GM19467 (cell line): ENCODE measurements around the gene NR6A1.
"Not testable (repeated sequence)": the region's sequence is repeated elsewhere in the genome, so short reads cannot be mapped to it uniquely, and the experiment has no call there.

ENCODE experiments used
- ATAC-seq: cut with Tn5 transposase; IDR thresholded peaks from one replicate; pipeline ENCODE4 v1.9.1; 2021; ENCODE audit warnings: mild to moderate bottlenecking, moderate library complexity; ENCODE audit not compliant: unreplicated experiment

NR6A1 gene

GRCh38 chr9:124761710-124762109 lies 9.4 kb downstream of the NR6A1 start:
- ATAC-seq = no peak

DNA sequence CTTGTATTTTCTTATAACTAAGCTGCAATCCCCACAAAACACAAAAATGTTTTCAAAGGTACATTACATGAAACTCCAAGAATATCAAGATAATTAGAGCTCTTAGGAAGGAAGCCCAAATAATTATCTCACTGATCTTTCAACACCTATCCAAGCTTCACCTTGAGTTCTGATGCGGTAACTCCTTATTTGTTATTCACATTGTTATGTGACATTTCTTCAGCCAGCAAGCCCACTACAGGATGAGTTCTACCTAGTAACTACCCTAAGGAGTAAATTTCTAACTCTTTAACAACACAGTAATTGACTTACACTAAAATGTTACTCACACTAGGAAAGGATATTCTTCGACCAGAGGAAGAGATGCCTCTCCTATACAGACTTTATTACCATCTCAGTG lies 9.9 kb downstream of the NR6A1 start:
- ATAC-seq = no peak

DNA sequence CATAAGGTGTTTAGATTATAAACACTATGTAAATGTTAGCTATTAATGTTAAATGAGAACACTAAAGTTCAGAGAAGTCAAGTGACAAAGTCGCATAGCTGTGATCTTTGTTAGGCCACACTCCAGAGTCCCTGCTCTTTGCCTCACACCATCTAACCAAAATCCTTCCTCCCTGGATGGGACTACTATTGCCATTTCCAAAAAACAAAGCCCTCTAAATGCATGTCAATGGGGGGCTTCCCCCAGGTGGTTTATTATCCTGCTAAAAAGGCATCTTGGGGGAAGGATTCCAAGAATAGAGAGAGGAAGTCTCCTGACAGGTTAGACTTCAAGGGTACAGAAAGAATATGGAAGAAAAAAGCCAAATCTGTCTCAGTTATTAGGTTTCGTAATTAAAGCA lies 10.4 kb downstream of the NR6A1 start:
- no peak for ATAC-seq

DNA sequence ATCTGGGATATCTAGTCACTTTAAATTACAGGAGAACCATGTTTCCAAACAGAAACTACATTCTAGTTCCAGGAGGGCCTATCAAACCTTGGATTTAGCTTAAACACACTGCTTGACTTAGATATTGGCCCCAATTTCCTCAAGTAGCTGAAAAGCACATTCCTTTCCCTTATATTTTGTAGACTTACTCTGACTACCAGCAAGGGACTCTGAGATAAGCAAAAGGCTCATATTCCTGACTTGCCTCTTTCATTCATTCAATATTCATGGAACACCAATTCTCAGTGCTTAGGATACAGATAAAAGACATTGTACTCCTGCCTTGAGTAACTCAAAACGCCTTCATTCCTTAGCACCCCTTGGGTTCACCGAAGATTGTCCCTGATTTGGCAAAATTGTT lies 11.8 kb downstream of the NR6A1 start:
- ATAC-seq = no peak

- no peak for ATAC-seq
Observed at GRCh38 chr9:124758691-124759090, 12.4 kb downstream of the NR6A1 start.

DNA sequence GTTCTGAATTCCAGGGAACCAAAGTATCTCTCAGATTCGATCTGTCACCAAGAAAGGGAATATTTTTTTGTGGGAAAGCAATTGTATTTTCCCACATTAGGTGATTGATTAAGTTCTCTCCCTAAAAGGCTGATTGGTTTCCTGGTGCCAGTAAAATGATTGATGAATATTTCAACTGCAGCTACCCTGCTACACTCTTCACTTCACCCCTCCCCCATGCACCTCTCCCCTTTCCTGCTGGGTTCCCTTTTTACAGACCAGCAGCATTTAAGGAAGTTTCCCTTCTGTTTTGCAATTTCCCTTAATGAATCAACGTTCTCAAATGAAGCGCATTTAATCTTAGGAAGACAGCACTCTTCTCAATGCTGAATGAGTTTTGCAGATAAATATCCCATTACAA lies 13.1 kb downstream of the NR6A1 start:
- ATAC-seq = no peak

DNA sequence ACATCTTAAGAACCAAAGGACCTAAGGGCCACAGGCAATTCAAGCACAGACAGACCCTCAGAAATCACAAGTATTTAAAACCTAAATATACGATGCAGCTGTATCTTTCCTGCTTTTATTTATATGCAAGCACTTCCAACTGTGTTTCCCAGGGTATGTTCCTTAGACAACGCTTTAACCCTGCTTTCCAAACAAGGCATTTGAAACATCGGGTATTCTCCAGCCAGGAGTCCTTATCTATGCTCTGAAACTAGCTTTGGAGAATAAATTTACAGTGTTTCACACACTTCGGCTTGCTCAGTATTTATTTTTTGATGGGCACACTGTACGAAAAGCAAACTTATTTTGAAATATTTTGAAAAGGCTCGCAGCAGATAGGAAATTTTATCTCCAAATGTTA lies 13.5 kb downstream of the NR6A1 start:
- no peak for ATAC-seq

- ATAC-seq = no peak
Observed at GRCh38 chr9:124756011-124756410, 15.1 kb downstream of the NR6A1 start.

DNA sequence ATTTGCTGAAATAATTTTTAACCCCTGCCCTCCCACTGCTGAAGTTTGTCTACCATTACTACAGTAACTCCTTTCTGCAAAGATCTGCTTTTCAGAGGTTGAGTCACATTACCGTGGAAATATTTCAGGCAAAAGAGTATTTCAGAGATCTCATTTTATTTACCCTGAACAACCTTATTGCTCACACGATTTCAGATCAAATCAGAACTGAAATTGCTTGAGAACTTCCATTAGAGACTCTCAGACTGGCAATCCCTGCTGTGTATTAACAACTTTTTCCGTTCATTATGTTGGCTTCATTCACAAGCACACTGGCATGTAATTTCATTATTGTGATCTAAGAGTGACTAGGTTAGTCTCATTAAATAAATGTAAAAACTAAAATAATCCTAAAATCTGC lies 16.1 kb downstream of the NR6A1 start:
- ATAC-seq = no peak

GRCh38 chr9:124754289-124754688 lies 16.8 kb downstream of the NR6A1 start:
- no peak for ATAC-seq

DNA sequence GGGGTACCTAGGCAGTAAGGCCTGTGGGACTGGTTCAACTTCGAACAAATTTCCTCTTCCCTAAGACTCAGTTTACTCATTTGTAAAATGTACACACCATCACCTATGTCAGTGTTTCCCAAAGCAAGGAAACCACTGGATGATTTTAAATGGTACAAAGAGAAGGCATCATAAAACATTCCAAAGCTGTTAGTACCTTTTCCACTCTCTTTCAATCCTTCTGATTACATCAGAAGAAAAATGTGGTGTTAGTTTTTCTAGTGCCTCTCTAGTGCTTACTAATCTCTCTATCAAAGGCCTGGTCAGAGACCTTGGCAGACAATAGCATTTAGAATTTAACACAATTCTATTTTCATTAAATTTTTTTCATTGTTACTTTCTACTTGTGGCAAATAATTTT lies 18.1 kb downstream of the NR6A1 start:
- no peak for ATAC-seq

GRCh38 chr9:124749781-124750180 lies 21.3 kb downstream of the NR6A1 start:
- ATAC-seq = no peak

DNA sequence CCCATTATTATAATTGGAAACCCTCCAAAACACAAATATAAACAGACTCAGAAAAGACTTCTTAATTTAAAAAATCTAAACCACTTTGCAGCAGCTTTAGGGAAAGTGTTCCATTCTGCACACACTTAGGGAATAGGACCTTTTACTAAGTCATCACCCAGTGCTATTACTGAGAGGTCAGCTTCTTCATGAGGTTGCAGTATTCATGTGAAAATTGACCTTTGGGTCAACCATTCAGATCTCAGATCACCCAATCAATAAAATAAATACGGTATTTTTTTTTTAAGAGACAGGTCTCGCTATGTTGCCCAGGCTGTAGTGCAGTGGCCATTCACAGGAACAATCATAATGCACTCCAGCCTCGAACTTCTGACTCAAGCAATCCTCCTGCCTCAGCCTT lies 21.8 kb downstream of the NR6A1 start:
- no peak for ATAC-seq

DNA sequence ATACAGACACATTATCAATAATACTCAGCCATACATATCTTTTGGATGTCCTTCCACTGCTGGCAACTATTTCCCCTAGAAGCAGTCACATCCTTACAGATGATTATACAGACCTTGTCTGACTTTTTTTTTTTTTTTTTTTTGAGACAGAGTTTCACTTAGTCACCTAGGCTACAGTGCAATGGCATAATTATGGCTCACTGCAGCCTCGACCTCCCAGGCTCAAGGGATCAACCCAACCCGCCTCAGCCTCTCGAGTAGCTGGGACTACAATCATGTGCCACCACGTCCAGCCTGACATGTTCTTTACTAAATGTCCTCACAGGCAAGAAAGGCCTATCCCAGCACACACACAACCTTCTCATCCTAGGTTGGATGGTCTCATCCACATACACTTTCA lies 24.0 kb downstream of the NR6A1 start:
- no peak for ATAC-seq

DNA sequence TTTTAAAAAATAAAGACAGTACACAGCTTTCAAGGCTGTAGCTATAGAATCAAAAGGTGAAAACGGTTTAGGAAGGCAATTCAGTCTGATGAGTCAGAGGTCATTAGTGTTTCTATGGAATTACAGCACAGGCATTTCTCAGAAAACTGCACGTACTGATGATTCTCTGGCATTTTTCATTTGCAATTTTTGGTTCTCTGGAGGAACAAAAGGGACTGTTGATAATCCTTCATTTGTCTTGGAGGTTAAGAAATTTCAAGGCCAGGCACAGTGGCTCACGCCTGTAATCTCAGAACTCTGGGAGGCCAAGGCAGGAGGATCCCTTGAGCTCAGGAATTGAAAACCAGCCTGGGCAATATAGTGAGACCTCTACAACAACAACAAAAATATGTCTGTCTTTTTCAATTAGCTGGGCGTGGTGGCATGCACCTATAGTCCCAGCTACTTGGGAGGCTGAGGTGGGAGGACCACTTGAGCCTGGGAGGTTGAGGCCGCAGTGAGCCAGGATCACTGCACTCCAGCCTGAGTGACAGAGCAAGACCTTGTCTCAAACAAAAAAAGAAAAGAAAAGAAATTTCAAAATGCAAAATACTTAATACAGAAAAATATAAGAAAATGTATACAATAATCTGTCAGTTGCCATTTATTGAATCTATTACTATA lies 27.3 kb downstream of the NR6A1 start:
- ATAC-seq = no peak

DNA sequence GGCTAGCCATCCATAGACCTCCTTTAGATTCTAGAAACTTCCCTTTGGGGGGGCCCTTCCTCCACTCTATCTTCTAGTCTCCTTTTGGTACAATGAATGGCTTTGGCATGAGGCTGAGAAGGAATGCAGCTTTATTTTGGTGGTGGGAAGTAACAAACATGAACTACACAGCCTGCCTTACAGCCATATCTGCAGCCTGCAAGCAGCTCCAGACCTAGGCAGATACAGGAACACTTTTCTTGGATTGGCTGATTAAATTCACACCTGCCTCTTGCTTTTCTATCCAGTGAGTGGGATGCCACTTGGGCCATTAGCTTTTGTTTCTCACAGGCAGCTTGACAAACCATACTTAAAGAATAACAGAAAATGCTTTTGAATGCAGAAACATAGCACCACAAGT lies 28.2 kb downstream of the NR6A1 start:
- ATAC-seq = no peak

DNA sequence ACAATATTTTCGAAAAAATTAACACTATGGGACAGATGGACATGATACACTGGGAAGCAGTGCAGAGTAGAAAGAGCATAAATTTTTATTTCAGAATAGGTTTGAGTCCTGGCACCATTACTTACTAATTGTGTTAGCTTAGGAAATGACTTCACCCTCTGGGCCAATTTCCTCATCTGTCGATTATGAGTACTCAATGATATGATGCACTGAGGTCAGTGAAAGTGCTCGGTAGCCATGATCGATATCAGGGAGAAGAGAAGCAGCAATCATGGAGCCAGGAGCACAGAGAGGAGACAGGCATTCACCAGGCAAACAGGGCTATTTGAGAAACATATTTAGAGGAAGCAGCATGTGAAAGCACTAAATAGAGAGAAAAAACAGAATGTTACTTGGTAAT lies 29.4 kb downstream of the NR6A1 start:
- ATAC-seq = no peak

GRCh38 chr9:124741149-124741548 lies 30.0 kb downstream of the NR6A1 start:
- no peak for ATAC-seq

DNA sequence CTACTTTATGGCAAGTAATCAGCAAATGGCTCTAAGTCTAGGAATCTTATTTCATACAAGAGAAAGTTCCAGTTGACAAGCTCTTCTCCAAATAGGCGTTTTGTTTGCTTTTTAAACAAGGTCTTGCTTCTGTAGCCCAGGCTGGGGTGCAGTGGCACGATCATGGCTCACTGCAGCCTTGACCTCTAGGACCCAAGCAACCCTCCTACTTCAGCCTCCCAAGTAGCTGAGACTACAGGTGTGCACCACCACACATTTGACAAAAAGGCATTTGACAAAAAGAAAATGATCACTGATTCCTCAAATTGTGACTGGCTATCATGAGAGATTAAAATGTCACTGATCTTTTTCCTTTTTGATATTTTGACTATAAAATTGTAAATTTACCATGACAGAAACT lies 31.8 kb downstream of the NR6A1 start:
- ATAC-seq = no peak

GRCh38 chr9:124738075-124738474 lies 33.0 kb downstream of the NR6A1 start:
- not testable (repeated sequence) for ATAC-seq

DNA sequence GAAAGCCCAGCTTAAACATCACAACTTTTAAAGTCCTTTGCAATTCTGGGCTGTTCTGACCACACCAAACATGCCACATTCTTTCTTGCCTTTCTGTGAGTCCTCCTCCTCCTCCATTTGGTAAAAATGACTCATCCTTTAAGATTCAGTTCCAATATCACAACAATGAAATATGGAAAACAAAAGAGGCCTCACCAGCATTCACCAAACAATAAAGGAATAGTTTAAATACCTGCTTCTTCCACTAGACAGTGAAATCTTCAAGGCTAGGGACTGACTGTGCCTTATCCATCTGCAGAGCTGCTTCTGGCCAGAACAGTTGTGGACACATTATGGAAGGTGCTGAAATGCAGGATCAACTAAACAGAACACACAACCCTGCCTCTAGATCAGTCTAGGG lies 36.0 kb downstream of the NR6A1 start:
- no peak for ATAC-seq

- not testable (repeated sequence) for ATAC-seq
Observed at GRCh38 chr9:124734741-124735083, 36.4 kb downstream of the NR6A1 start.

- no peak for ATAC-seq
Observed at GRCh38 chr9:124733964-124734740, 37.0 kb downstream of the NR6A1 start.
